HUES64 (cell line): ENCODE results near the gene SLC26A6.

Source experiments
- H3K27ac ChIP-seq: 2 replicates; pipeline ENCODE4 v1.7.0; 2013; ENCODE audit warnings: low read depth, low read length, inconsistent platforms
- H3K27me3 ChIP-seq: 2 replicates; pipeline ENCODE4 v1.6.1; 2013; ENCODE audit warnings: mild to moderate bottlenecking, low read length; ENCODE audit not compliant: insufficient read depth
- H3K36me3 ChIP-seq: 2 replicates; pipeline ENCODE4 v1.6.1; 2013; ENCODE audit warnings: mild to moderate bottlenecking, low read length; ENCODE audit not compliant: insufficient read depth
- H3K4me1 ChIP-seq: 2 replicates; pipeline ENCODE4 v1.6.1; 2013; ENCODE audit warnings: mild to moderate bottlenecking, low read length, moderate library complexity; ENCODE audit not compliant: insufficient read depth
- H3K4me3 ChIP-seq: 2 replicates; pipeline ENCODE4 v1.5.1; 2013; ENCODE audit warnings: mild to moderate bottlenecking, low read length, moderate library complexity
- H3K9ac ChIP-seq: 2 replicates; pipeline ENCODE4 v1.6.1; 2013; ENCODE audit warnings: mild to moderate bottlenecking, low read depth, low read length
- H3K9me3 ChIP-seq: 2 replicates; pipeline ENCODE4 v1.6.1; 2013; ENCODE audit warnings: low read depth, low read length; ENCODE audit not compliant: insufficient read depth
- WGBS: fragments of 150-250, 120-280 bp; methylation state at CpG from one replicate; pipeline ENCODE4 v1.1.7; 2013; ENCODE audit warnings: missing lambda C conversion rate; 5-methylcytosine and 5-hydroxymethylcytosine counted together

SLC26A6 gene

GRCh38 chr3:48584836-48585235 is 50.4 kb downstream of the SLC26A6 start:
- 93% methylated on average over 9 of the region's 9 CpGs for WGBS
- Histone ChIP-seq H3K9ac (no peak overlapping the region), H3K27me3 (no peaks in the 10 kb centered on the region), H3K36me3 (peaks cover 31% of the 10 kb centered on the region), H3K9me3 (no peaks in the 10 kb centered on the region), H3K4me3 (no peak overlapping the region), H3K27ac (no peak overlapping the region), H3K4me1 (no peaks in the 10 kb centered on the region)

GRCh38 chr3:48581621-48582481 is 53.4 kb downstream of the SLC26A6 start:
- H3K9ac ChIP-seq = no peak overlapping the region
- H3K9me3 ChIP-seq = no peaks in the 10 kb centered on the region
- no peak overlapping the region for H3K4me3 ChIP-seq
- peaks cover 35% of the 10 kb centered on the region for H3K36me3 ChIP-seq
- 91% methylated on average over 14 of the region's 14 CpGs for WGBS
- no peak overlapping the region for H3K27ac ChIP-seq
- no peaks in the 10 kb centered on the region for H3K4me1 ChIP-seq
- no peaks in the 10 kb centered on the region for H3K27me3 ChIP-seq

GRCh38 chr3:48576647-48577046 is 58.6 kb downstream of the SLC26A6 start:
- H3K9ac ChIP-seq = no peak overlapping the region
- H3K36me3 ChIP-seq = peaks cover 36% of the 10 kb centered on the region
- H3K27me3 ChIP-seq = no peaks in the 10 kb centered on the region
- H3K4me3 ChIP-seq = no peak overlapping the region
- 90% methylated on average over 4 of the region's 4 CpGs for WGBS
- H3K27ac ChIP-seq = no peak overlapping the region
- H3K4me1 ChIP-seq = no peaks in the 10 kb centered on the region
- no peaks in the 10 kb centered on the region for H3K9me3 ChIP-seq
